HCT116 (cell line): ENCODE data around the gene GBX1. TPM values are rescaled to one million over a fixed set of nuclear protein-coding genes. Genes with fewer than 3 reads are reported as not detected.
A peak's percentile ranks its signal among the peaks of the same experiment; 100 is the strongest.

Experiments
- ATAC-seq: fragments of 200-7000 bp; cut with Tn5 transposase; 2 replicates; pipeline ENCODE4 v1.9.1; 2020; ENCODE audit warnings: mild to moderate bottlenecking, moderate library complexity
- BruUV-seq: library from RNA; stranded (reverse); fragments of 400-500 nt; replicated peaks from 2 replicates; lab custom pipeline; 2021; lab: Mats Ljungman, UMichigan
- CTCF ChIA-PET: fragments of 300-600 bp; sonication (Branson Sonifier 250); formaldehyde crosslinking; loops from one replicate; lab custom pipeline; 2021; ENCODE audit warnings: antibody characterized with exemption; lab: Charles Lee
- POLR2A ChIA-PET: fragments of 300-600, 350-600 bp; sonication (Branson Sonifier 250); formaldehyde crosslinking; loops from one replicate; lab custom pipeline; 2021; ENCODE audit warnings: antibody characterized with exemption; lab: Charles Lee
- RAD21 ChIA-PET, 2 experiments: fragments of 300-600 bp; sonication (Branson Sonifier 250); formaldehyde crosslinking; loops; one replicate each; lab custom pipeline; 2023; ENCODE audit warnings: low total read pairs in 2 of 2; ENCODE audit not compliant: uncharacterized antibody in 2 of 2, unreplicated experiment in 2 of 2, low non-redundant PET in 1 of 2; lab: Charles Lee
- DNase-seq: peaks from one replicate; pipeline ENCODE4 v3.0.0-alpha.2; 2010; ENCODE audit warnings: low read depth, low spot score
- H2AFZ ChIP-seq: fragments of 200-600 bp; shearing (Covaris generic), sonication (generic); 2 replicates; pipeline ENCODE4 v1.6.1; 2017; ENCODE audit warnings: low read depth, mixed run types, mixed read lengths, antibody characterized with exemption, low read length; ENCODE audit not compliant: poor library complexity, severe bottlenecking
- H3K27ac ChIP-seq: 2 replicates; pipeline ENCODE4 v1.5.1; 2012; ENCODE audit warnings: low read depth, low read length
- H3K27me3 ChIP-seq: fragments of 200-600 bp; sonication (generic); 2 replicates; pipeline ENCODE4 v1.6.1; 2016; ENCODE audit warnings: mixed run types, low read length, mixed read lengths; ENCODE audit not compliant: insufficient read depth
- H3K36me3 ChIP-seq, 2 experiments: fragments of 200-500 bp in 1 of 2; fragments of 200-600 bp in 1 of 2; sonication (Bioruptor generic) in 1 of 2; sonication (generic) in 1 of 2; 2 replicates each; pipeline versions ENCODE4 v1.5.1 to v1.6.1; 2014 to 2016; ENCODE audit warnings: low read length in 2 of 2, inconsistent platforms in 1 of 2, mixed read lengths in 1 of 2, mixed run types in 1 of 2; ENCODE audit not compliant: insufficient read depth in 2 of 2, control insufficient read depth in 1 of 2
- H3K4me1 ChIP-seq, 2 experiments: fragments of 200-600 bp in 1 of 2; sonication (generic) in 1 of 2; 2 replicates each; pipeline versions ENCODE4 v1.5.1 to v1.6.1; 2012 to 2017; ENCODE audit warnings: low read length in 2 of 2, inconsistent platforms in 1 of 2, mild to moderate bottlenecking in 1 of 2, mixed read lengths in 1 of 2, mixed run types in 1 of 2, moderate library complexity in 1 of 2; ENCODE audit not compliant: insufficient read depth in 2 of 2, control insufficient read depth in 1 of 2
- H3K4me2 ChIP-seq: fragments of 200-600 bp; sonication (generic); 2 replicates; pipeline ENCODE4 v1.6.1; 2017; ENCODE audit warnings: mixed run types, low read length, mixed read lengths
- H3K4me3 ChIP-seq, 2 experiments: fragments of 200-600 bp in 1 of 2; sonication (generic) in 1 of 2; replicated peaks in 1 of 2; 2 replicates each; pipeline ENCODE4 v1.5.1; 2011 to 2016; ENCODE audit warnings: low read length in 2 of 2, control low read depth in 1 of 2, low read depth in 1 of 2, mild to moderate bottlenecking in 1 of 2, mixed read lengths in 1 of 2, mixed run types in 1 of 2
- H3K79me2 ChIP-seq: fragments of 200-600 bp; sonication (generic); 2 replicates; pipeline ENCODE4 v1.6.1; 2017; ENCODE audit warnings: mild to moderate bottlenecking, mixed run types, low read length, moderate library complexity, mixed read lengths; ENCODE audit not compliant: insufficient read depth
- H3K9ac ChIP-seq: fragments of 200-600 bp; sonication (generic); 2 replicates; pipeline ENCODE4 v1.6.1; 2016; ENCODE audit warnings: low read length, mixed read lengths
- H3K9me2 ChIP-seq: fragments of 200-600 bp; sonication (generic), shearing (Covaris generic); 2 replicates; pipeline ENCODE4 v1.6.1; 2017; ENCODE audit warnings: mixed run types, mild to moderate bottlenecking, moderate library complexity; ENCODE audit not compliant: insufficient read depth
- H3K9me3 ChIP-seq, 2 experiments: fragments of 200-500 bp in 1 of 2; fragments of 200-600 bp in 1 of 2; sonication (Bioruptor generic) in 1 of 2; sonication (generic) in 1 of 2; 2 replicates each; pipeline ENCODE4 v1.6.1; 2014 to 2017; ENCODE audit warnings: low read length in 2 of 2, mixed read lengths in 2 of 2, inconsistent platforms in 1 of 2, low read depth in 1 of 2, mild to moderate bottlenecking in 1 of 2, mixed run types in 1 of 2, moderate library complexity in 1 of 2; ENCODE audit not compliant: control insufficient read depth in 1 of 2, insufficient read depth in 1 of 2
- H4K20me1 ChIP-seq: fragments of 200-600 bp; sonication (generic), shearing (Covaris generic); 2 replicates; pipeline ENCODE4 v1.6.1; 2017; ENCODE audit warnings: mixed run types, mild to moderate bottlenecking, moderate library complexity; ENCODE audit not compliant: insufficient read depth
- CBX3 ChIP-seq: IDR thresholded peaks from 2 replicates; pipeline ENCODE4 v1.6.1; 2012; ENCODE audit warnings: low read depth
- CEBPB ChIP-seq: IDR thresholded peaks from 2 replicates; pipeline ENCODE4 v1.6.1; 2012; ENCODE audit warnings: low read depth
- ELF1 ChIP-seq: IDR thresholded peaks from 2 replicates; pipeline ENCODE4 v1.6.1; 2012; ENCODE audit warnings: low read depth, borderline replicate concordance
- EZH2phosphoT487 ChIP-seq: fragments of 200-600 bp; IDR thresholded peaks from 2 replicates; pipeline ENCODE4 v1.6.1; 2018; ENCODE audit warnings: antibody characterized with exemption, borderline replicate concordance
- FOSL1 ChIP-seq: IDR thresholded peaks from 2 replicates; pipeline ENCODE4 v1.6.1; 2012; ENCODE audit warnings: low read depth
- POLR2A ChIP-seq: IDR thresholded peaks from 2 replicates; pipeline ENCODE4 v1.7.0; 2011; ENCODE audit warnings: borderline replicate concordance; ENCODE audit not compliant: insufficient read depth, insufficient read length; ENCODE audit errors: extremely low read depth
- RAD21 ChIP-seq: IDR thresholded peaks from 2 replicates; pipeline ENCODE4 v1.6.1; 2012; ENCODE audit warnings: low read depth, mild to moderate bottlenecking
- SIN3A ChIP-seq: IDR thresholded peaks from 2 replicates; pipeline ENCODE4 v1.6.1; 2012; ENCODE audit warnings: low read depth
- SP1 ChIP-seq: IDR thresholded peaks from 2 replicates; pipeline ENCODE4 v1.6.1; 2012; ENCODE audit warnings: low read depth
- SRF ChIP-seq: IDR thresholded peaks from 2 replicates; pipeline ENCODE4 v1.6.1; 2012; ENCODE audit warnings: low read depth
- TCF7L2 ChIP-seq: IDR thresholded peaks from 2 replicates; pipeline ENCODE4 v1.7.0; 2011; ENCODE audit warnings: borderline replicate concordance, inconsistent platforms; ENCODE audit not compliant: insufficient read depth, insufficient read length; ENCODE audit errors: extremely low read depth
- YY1 ChIP-seq: IDR thresholded peaks from 2 replicates; pipeline ENCODE4 v1.6.1; 2011; ENCODE audit warnings: low read length, low read depth, moderate library complexity, mild to moderate bottlenecking; ENCODE audit not compliant: insufficient replicate concordance; ENCODE audit errors: extremely low read depth
- ZNF274 ChIP-seq: fragments of 200-500 bp; sonication (Bioruptor generic); IDR thresholded peaks from 2 replicates; pipeline ENCODE4 v1.6.1; 2014; ENCODE audit warnings: mild to moderate bottlenecking, low read depth, low read length, inconsistent platforms
- intact Hi-C: fragments of 100-400 bp; cut with micrococcal nuclease; formaldehyde crosslinking; loops from 2 replicates; pipeline ENCODE4 v1.10.0; 2022
- total RNA-seq: library from RNA; stranded (reverse); gene quantifications from one replicate; pipeline ENCODE4 v1.2.1, GENCODE V29; 2021; ENCODE audit not compliant: unreplicated experiment
- TF ChIP-seq, protein P1 (sequence below): IDR thresholded peaks from 2 replicates; pipeline ENCODE4 v1.6.1; 2011; ENCODE audit warnings: mild to moderate bottlenecking, low read length, moderate library complexity; ENCODE audit not compliant: insufficient replicate concordance; ENCODE audit errors: extremely low read depth
- TF ChIP-seq, protein P2 (sequence below): IDR thresholded peaks from 2 replicates; pipeline ENCODE4 v1.6.1; 2012
- TF ChIP-seq, protein P3 (sequence below), 3 experiments: fragments of 200-600 bp in 1 of 3; sonication (generic) in 1 of 3; IDR thresholded peaks in 2 of 3; conservative IDR thresholded peaks in 1 of 3; 2 replicates each; pipeline ENCODE4 v1.5.1; 2012 to 2017; ENCODE audit warnings: low read depth in 2 of 3, low read length in 2 of 3, antibody characterized with exemption in 1 of 3, borderline replicate concordance in 1 of 3, control low read depth in 1 of 3, mild to moderate bottlenecking in 1 of 3, mixed read lengths in 1 of 3, mixed run types in 1 of 3, moderate library complexity in 1 of 3; ENCODE audit not compliant: insufficient read depth in 1 of 3
- TF ChIP-seq, protein P4 (sequence below): IDR thresholded peaks from 2 replicates; pipeline ENCODE4 v1.6.1; 2012; ENCODE audit warnings: low read depth

Gene GBX1
- total RNA-seq, 1 experiment from 2014 or later = 0.86 TPM

- TF ChIP-seq, protein P1, sequence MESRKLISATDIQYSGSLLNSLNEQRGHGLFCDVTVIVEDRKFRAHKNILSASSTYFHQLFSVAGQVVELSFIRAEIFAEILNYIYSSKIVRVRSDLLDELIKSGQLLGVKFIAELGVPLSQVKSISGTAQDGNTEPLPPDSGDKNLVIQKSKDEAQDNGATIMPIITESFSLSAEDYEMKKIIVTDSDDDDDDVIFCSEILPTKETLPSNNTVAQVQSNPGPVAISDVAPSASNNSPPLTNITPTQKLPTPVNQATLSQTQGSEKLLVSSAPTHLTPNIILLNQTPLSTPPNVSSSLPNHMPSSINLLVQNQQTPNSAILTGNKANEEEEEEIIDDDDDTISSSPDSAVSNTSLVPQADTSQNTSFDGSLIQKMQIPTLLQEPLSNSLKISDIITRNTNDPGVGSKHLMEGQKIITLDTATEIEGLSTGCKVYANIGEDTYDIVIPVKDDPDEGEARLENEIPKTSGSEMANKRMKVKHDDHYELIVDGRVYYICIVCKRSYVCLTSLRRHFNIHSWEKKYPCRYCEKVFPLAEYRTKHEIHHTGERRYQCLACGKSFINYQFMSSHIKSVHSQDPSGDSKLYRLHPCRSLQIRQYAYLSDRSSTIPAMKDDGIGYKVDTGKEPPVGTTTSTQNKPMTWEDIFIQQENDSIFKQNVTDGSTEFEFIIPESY = peak; percentile 46
These were observed 5.0 kb upstream of the GBX1 start (continued) for GRCh38 chr7:151172273-151173141.

DNA sequence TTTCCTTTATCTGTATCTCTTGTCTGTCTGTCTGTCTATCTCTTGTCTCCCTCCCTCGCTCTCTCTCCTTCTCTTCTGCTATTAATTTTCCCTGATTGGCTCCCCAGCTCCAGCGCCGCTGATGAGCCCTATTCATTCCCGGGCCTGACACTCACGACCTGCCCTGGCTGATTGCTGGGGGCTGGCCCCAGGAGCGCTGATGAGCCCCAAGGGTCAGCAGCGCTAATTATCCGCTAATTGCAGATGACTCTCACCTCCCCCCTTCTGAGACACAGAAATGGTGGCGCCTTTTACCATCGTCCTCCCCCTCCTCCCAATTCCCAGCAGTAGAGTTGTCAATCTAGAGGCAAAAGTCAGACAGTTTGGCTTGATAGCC is 1.3 kb upstream of the GBX1 start:
- H3K27me3 ChIP-seq = no peaks in the 10 kb centered on the region
- ChIA-PET POLR2A (no interaction called here), RAD21 (no interaction called here), CTCF (interaction anchor here (1.0 to 1.3 kb wide), 5 partner anchors 9 to 53 kb away, joined by 3 to 7 read pairs (median 3); no protein-coding TSS in a partner anchor)
- intact Hi-C loops = no loop called here
- peaks cover 0 to 12% of the 10 kb centered on the region in 2 experiments; a peak in 2 of 4 replicates for H3K4me1 ChIP-seq
- ATAC-seq (no peak), DNase-seq (no peak)
- no peak overlapping the region for H3K27ac ChIP-seq
- no peaks in the 10 kb centered on the region for H3K36me3 ChIP-seq
- peaks cover 0 to 8% of the 10 kb centered on the region in 2 experiments; a peak in 1 of 4 replicates for H3K9me3 ChIP-seq
- H3K9me2 ChIP-seq = no peaks in the 10 kb centered on the region
- no peaks in the 10 kb centered on the region for H3K79me2 ChIP-seq
- H3K9ac ChIP-seq = no peak overlapping the region
- TF ChIP-seq, protein P2, sequence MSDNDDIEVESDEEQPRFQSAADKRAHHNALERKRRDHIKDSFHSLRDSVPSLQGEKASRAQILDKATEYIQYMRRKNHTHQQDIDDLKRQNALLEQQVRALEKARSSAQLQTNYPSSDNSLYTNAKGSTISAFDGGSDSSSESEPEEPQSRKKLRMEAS = no peak
- no peak for TF ChIP-seq ELF1
- TF ChIP-seq CBX3 = no peak
- TF ChIP-seq SRF = no peak
- TF ChIP-seq ZNF274 = no peak
- no peak for TF ChIP-seq SP1
- TF ChIP-seq, protein P3, sequence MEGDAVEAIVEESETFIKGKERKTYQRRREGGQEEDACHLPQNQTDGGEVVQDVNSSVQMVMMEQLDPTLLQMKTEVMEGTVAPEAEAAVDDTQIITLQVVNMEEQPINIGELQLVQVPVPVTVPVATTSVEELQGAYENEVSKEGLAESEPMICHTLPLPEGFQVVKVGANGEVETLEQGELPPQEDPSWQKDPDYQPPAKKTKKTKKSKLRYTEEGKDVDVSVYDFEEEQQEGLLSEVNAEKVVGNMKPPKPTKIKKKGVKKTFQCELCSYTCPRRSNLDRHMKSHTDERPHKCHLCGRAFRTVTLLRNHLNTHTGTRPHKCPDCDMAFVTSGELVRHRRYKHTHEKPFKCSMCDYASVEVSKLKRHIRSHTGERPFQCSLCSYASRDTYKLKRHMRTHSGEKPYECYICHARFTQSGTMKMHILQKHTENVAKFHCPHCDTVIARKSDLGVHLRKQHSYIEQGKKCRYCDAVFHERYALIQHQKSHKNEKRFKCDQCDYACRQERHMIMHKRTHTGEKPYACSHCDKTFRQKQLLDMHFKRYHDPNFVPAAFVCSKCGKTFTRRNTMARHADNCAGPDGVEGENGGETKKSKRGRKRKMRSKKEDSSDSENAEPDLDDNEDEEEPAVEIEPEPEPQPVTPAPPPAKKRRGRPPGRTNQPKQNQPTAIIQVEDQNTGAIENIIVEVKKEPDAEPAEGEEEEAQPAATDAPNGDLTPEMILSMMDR (IDR thresholded peaks at IDR 0.05 in 2 of 3, conservative IDR thresholded peaks at IDR 0.05 in 1 of 3; ENCODE audit: borderline replicate concordance in 1 of 3, insufficient read depth in 1 of 3, low read depth in 2 of 3, low read length in 2 of 3) = no peak
- TF ChIP-seq, protein P4, sequence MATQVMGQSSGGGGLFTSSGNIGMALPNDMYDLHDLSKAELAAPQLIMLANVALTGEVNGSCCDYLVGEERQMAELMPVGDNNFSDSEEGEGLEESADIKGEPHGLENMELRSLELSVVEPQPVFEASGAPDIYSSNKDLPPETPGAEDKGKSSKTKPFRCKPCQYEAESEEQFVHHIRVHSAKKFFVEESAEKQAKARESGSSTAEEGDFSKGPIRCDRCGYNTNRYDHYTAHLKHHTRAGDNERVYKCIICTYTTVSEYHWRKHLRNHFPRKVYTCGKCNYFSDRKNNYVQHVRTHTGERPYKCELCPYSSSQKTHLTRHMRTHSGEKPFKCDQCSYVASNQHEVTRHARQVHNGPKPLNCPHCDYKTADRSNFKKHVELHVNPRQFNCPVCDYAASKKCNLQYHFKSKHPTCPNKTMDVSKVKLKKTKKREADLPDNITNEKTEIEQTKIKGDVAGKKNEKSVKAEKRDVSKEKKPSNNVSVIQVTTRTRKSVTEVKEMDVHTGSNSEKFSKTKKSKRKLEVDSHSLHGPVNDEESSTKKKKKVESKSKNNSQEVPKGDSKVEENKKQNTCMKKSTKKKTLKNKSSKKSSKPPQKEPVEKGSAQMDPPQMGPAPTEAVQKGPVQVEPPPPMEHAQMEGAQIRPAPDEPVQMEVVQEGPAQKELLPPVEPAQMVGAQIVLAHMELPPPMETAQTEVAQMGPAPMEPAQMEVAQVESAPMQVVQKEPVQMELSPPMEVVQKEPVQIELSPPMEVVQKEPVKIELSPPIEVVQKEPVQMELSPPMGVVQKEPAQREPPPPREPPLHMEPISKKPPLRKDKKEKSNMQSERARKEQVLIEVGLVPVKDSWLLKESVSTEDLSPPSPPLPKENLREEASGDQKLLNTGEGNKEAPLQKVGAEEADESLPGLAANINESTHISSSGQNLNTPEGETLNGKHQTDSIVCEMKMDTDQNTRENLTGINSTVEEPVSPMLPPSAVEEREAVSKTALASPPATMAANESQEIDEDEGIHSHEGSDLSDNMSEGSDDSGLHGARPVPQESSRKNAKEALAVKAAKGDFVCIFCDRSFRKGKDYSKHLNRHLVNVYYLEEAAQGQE = no peak
- no peak for TF ChIP-seq TCF7L2
- no peak for TF ChIP-seq FOSL1
- TF ChIP-seq RAD21 = no peak
- no peak for TF ChIP-seq EZH2phosphoT487
- no peak for TF ChIP-seq POLR2A
- no peak for TF ChIP-seq SIN3A
- TF ChIP-seq CEBPB = no peak
- no peak for TF ChIP-seq YY1
- H3K4me3 ChIP-seq = no peak overlapping the region
- H3K4me2 ChIP-seq = peak overlapping the region; percentile 94
- no peaks in the 10 kb centered on the region for H4K20me1 ChIP-seq
- no peak overlapping the region for H2AFZ ChIP-seq
- no TSS peak for BruUV-seq
